ENCODE data around the gene PMPCA. TPM values are rescaled to one million over a fixed set of nuclear protein-coding genes. Genes with fewer than 3 reads are reported as not detected.

PMPCA gene
- total and polyA plus RNA-seq, 2 of the 8 experiments (the other 6 are each of a cell fraction or from before 2014, with no cell fraction given), result 60.0 to 88.2 TPM

- Histone ChIP-seq H2BK15ac (ENCODE audit: low read length) (no peak overlapping the region), H4K5ac (ENCODE audit: insufficient read length, low read depth, low read length) (no peak overlapping the region), H3K56ac (replicated peaks; ENCODE audit: insufficient read length, low read depth, low read length) (no peak overlapping the region), H4K20me1 (replicated peaks in 1 of 2; ENCODE audit: control insufficient read depth in 1 of 2, insufficient read depth in 2 of 2, low read length in 2 of 2) (peaks cover 14 to 27% of the 10 kb centered on the region in 2 experiments), H4K91ac (replicated peaks; ENCODE audit: insufficient read length, low read length) (no peak overlapping the region), H3K4ac (replicated peaks; ENCODE audit: insufficient read length, low read depth, low read length) (no peak overlapping the region), H3K23ac (ENCODE audit: insufficient read length) (no peak overlapping the region), H3K27ac (ENCODE audit: low read depth, low read length) (no peak overlapping the region), H2AK5ac (ENCODE audit: low read depth, low read length) (no peak overlapping the region), H3K36me3 (ENCODE audit: control insufficient read depth in 2 of 4, insufficient read depth in 4 of 4, low read length in 3 of 4) (peaks cover 0 to 7% (median 2%) of the 10 kb centered on the region in 4 experiments; a peak in 2 of 8 replicates), H3K79me2 (ENCODE audit: control insufficient read depth in 1 of 2, insufficient read depth in 2 of 2, low read length in 2 of 2) (peaks cover 0 to 24% of the 10 kb centered on the region in 2 experiments; a peak in 1 of 4 replicates), H4K8ac (ENCODE audit: extremely low read depth, insufficient read depth, low read length) (no peak overlapping the region), H2AFZ (ENCODE audit: low read length) (no peak overlapping the region), H3K9ac (replicated peaks in 1 of 4; ENCODE audit: extremely low read depth in 1 of 4, low read depth in 3 of 4, low read length in 3 of 4) (no peak overlapping the region), H3K14ac (ENCODE audit: insufficient read length) (no peak overlapping the region), H2BK120ac (replicated peaks; ENCODE audit: low read depth, low read length) (no peak overlapping the region), H3K9me3 (ENCODE audit: insufficient read depth in 2 of 2, low read depth in 1 of 2, low read length in 1 of 2) (no peaks in the 10 kb centered on the region), H2BK12ac (ENCODE audit: low read depth, low read length) (no peak overlapping the region), H3K4me1 (replicated peaks in 1 of 4; ENCODE audit: control insufficient read depth in 3 of 4, insufficient read depth in 4 of 4, low read length in 3 of 4) (peaks cover 0 to 7% (median 2%) of the 10 kb centered on the region in 4 experiments; a peak in 1 of 7 replicates), H2BK5ac (ENCODE audit: low read depth, low read length) (no peak overlapping the region), H3K4me2 (ENCODE audit: insufficient read depth in 1 of 2, low read depth in 2 of 2, low read length in 2 of 2) (no peak overlapping the region), H3K23me2 (ENCODE audit: low read depth, low read length) (peaks cover 7% of the 10 kb centered on the region; the same call in 1 of the 2 replicates), H3K4me3 (ENCODE audit: extremely low read depth in 1 of 4, insufficient read depth in 2 of 4, low read depth in 3 of 4, low read length in 4 of 4) (no peak overlapping the region), H3K79me1 (ENCODE audit: low read depth, low read length) (peaks cover 13% of the 10 kb centered on the region), H3K27me3 (replicated peaks in 1 of 4; ENCODE audit: control insufficient read depth in 3 of 4, extremely low read depth in 1 of 4, insufficient read depth in 3 of 4, low read length in 3 of 4) (peaks cover 0 to 2% (median 0%) of the 10 kb centered on the region in 4 experiments; a peak in 2 of 7 replicates), H2BK20ac (ENCODE audit: low read length) (no peak overlapping the region), H3K18ac (ENCODE audit: extremely low read depth, low read length) (no peak overlapping the region)
- CTCF ChIA-PET (ENCODE audit: partially characterized antibody), result interaction anchor here (0.5 to 2.4 kb wide), 12 partner anchors 12 to 238 kb away, joined by 3 to 7 read pairs (median 3); no protein-coding TSS in a partner anchor
- no peak for DNase-seq (ENCODE audit: low read depth in 1 of 2, low spot score in 2 of 2)
- 95% methylated on average over 35 of the region's 37 CpGs; no CpG with 5 or more reads in 1 of the 2 experiments for WGBS, 2 experiments (ENCODE audit: extremely low coverage in 1 of 2, insufficient coverage in 1 of 2, insufficient read length in 1 of 2, insufficient replicate concordance in 2 of 2, low coverage in 1 of 2, low lambda C conversion rate in 2 of 2, missing lambda C conversion rate in 1 of 2)
- FAIRE-seq, result no peak
- POLR2A ChIA-PET (ENCODE audit: partially characterized antibody), result interaction anchor here (0.8 to 4.2 kb wide), 8 partner anchors 10 to 99 kb away, joined by 3 to 22 read pairs (median 3); no protein-coding TSS in a partner anchor
- TF ChIP-seq GABPA (IDR thresholded peaks at IDR 0.05; ENCODE audit: borderline replicate concordance, insufficient read depth, low read length) (no peak), HDAC6 (IDR thresholded peaks at IDR 0.05; ENCODE audit: low read depth, low read length) (no peak), NRF1 (IDR thresholded peaks at IDR 0.05; ENCODE audit: low read depth, low read length) (no peak), SRF (IDR thresholded peaks at IDR 0.05; ENCODE audit: low read depth, low read length) (no peak), ASH2L (IDR thresholded peaks at IDR 0.05; ENCODE audit: low read length) (no peak), SIRT6 (IDR thresholded peaks at IDR 0.05; ENCODE audit: low read length) (no peak), TCF12 (IDR thresholded peaks at IDR 0.05; ENCODE audit: low read depth, low read length) (no peak), HDAC2 (IDR thresholded peaks at IDR 0.05; ENCODE audit: borderline replicate concordance in 1 of 2, low read depth in 2 of 2, low read length in 2 of 2) (no peak), CTCF (IDR thresholded peaks at IDR 0.05; ENCODE audit: control extremely low read depth in 1 of 3, insufficient read depth in 1 of 3, low read depth in 1 of 3, low read length in 3 of 3) (no peak), BRCA1 (IDR thresholded peaks at IDR 0.05; ENCODE audit: low read depth, low read length) (no peak)
Observed at GRCh38 chr9:136433849-136434579, 23.6 kb downstream of the PMPCA start.

Data from H1 (cell line).